Activated CD4-positive, CD25-positive, alpha-beta regulatory T cell treated with anti-CD3 and anti-CD28 coated beads, Interleukin-2, amount 50 U/mL, for 24 hours (primary cell): ENCODE results near the gene MEPCE.
"Not testable (repeated sequence)": the region's sequence is repeated elsewhere in the genome, so short reads cannot be mapped to it uniquely, and the experiment has no call there.

Experiments
- ATAC-seq, 2 donors: fragments of 150-1000 bp; cut with Tn5 transposase; one replicate each; pipeline ENCODE4 v1.10.0; 2021; ENCODE audit warnings: mild to moderate bottlenecking in 1 of 2, moderate library complexity in 1 of 2

The MEPCE gene

DNA sequence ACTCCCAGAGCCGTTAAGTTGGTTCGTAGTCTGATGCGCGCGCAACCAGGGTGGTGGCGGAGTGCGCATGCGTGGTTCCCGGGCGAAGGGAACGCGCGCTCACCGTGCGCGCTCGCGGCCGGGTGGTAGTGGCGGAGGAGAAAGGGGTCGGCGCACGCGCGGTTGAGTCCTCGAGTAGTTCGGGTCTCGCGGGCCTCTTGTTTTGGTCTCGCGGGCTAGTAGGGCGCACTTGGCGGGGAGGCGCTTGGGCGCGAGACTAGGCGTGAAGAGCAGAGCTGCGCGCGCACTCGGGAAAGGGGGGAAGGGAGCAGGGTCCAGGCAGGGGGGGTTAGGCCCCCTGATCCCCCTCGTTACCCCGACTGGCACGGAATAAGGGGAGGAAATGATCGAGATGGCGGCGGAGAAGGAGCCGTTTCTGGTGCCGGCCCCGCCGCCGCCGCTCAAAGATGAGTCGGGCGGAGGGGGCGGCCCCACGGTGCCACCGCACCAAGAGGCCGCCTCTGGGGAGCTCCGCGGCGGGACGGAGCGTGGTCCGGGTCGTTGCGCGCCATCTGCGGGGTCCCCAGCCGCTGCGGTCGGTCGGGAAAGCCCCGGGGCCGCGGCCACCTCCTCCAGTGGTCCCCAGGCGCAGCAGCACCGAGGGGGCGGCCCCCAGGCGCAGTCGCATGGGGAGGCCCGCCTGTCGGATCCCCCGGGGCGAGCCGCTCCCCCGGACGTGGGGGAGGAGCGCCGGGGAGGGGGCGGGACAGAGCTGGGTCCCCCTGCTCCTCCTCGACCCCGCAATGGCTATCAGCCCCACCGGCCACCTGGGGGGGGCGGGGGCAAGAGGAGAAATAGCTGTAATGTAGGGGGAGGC, at the start of gene MEPCE:
Gene MEPCE, plus strand, starts transcription at position 195 of the 856 bp plus-strand sequence. Its CDS starts 188 bp downstream, at position 383.
- peak; percentile 43 to 53 for ATAC-seq

DNA sequence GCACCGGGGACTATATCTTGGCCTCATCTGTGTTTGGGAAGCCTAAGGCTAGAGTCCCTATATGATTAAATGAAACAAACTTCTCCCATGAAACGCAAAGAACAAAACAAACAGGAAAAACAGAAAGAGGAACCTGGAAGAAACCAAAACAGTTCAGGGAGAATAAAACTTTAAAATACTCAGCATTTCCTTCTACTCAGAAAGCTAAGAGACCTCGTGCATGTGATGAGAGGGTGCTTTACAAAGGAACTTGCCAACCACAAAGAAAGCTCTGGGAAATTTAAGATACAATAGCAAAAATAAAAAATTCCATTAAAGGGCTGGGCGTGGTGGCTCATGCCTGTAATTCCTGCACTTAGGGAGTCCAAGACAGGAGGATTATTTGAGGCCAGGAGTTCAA, 49.4 kb upstream of the MEPCE start:
- no peak for ATAC-seq

GRCh38 chr7:100381531-100382233, 47.9 kb upstream of the MEPCE start:
- ATAC-seq = not testable (repeated sequence)

DNA sequence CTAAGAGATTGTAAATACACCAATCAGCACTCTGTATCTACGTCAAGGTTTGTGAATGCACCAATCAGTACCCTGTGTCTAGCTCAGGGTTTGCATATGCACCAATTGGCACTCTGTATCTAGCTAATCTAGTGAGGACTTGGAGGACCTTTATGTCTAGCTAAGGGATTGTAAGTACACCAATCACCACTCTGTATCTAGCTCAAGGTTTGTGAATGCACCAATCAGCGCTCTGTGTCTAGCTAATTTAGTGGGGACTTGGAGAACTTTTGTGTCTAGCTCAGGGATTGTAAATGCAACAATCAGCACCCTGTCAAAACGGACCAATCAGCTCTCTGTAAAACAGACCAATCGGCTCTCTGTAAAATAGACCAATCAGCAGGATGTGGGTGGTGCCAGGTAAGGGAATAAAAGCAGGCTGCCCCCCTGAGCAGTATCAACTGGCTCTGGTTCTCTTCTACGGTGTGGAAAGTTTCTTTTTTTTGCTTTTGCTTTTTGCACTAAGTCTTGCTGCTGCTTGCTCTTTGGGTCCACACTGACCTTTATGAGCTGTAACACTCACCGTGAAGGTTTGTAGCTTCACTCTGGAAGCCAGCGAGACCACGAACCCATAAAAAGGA, 47.3 kb upstream of the MEPCE start:
- peak in 1 of 2 donors; percentile 10 for ATAC-seq

DNA sequence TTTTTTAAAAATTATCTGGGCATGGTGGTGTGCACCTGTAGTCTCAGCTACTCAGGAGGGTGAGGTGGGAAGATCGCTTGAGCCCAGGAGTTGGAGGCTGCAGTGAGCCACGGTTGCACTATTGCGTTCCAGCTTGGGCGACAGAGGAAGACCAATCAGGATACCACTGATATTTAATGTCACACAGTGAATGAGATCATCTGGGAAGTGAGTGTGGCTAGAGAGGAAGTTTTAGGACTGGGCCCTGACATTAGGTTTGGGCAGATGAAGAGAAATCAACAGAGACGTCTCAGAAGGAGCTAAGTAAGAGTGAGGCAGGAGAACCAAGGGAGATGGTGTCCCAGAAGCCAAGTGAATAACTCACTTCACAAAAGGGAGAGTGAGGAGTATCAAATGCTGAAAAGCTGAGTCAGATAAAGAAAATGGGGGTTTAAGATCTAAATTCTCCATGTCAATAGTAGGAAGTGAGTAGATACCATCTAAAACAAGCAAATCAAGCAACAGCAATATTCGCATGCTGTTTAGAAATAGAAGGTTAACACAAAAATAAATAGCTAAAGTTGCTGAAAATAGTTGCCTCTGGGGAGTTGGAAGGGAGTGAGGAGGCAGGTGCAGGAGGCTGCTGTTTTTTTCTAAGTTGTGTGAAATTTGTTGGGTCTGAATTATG, 44.9 kb upstream of the MEPCE start:
- no peak for ATAC-seq

- no peak for ATAC-seq
Measured at GRCh38 chr7:100386940-100387339, 42.7 kb upstream of the MEPCE start.

GRCh38 chr7:100387695-100388094, 41.9 kb upstream of the MEPCE start:
- no peak for ATAC-seq

DNA sequence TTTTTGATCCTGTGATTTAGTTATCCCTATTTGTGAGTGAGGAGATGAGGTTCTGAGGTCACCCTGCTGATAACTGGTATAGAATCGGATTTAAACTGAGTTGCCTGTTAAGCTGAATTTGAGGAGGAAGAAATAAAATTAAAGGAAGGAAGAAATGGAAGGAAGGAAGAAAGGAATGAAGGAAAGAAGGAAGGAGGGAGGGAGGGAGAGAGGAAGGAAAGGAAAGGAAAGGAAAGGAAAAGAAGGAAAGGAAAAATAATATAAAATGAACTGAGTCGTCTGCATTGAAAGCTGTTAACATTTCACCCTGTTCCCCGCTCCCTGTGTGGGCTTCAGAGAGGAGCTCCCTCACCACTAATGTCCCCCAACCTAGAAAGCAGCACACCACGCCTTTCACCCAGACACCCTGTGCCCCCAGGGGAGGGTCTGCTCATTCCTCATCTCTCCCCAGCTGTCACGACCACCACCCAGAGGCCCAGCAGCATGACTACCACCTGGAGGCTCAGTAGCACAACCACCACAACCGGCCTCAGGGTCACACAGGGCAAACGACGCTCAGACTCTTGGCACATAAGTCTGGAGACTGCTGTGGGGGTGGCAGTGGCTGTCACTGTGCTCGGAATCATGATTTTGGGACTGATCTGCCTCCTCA, 40.1 kb upstream of the MEPCE start:
- no peak for ATAC-seq

DNA sequence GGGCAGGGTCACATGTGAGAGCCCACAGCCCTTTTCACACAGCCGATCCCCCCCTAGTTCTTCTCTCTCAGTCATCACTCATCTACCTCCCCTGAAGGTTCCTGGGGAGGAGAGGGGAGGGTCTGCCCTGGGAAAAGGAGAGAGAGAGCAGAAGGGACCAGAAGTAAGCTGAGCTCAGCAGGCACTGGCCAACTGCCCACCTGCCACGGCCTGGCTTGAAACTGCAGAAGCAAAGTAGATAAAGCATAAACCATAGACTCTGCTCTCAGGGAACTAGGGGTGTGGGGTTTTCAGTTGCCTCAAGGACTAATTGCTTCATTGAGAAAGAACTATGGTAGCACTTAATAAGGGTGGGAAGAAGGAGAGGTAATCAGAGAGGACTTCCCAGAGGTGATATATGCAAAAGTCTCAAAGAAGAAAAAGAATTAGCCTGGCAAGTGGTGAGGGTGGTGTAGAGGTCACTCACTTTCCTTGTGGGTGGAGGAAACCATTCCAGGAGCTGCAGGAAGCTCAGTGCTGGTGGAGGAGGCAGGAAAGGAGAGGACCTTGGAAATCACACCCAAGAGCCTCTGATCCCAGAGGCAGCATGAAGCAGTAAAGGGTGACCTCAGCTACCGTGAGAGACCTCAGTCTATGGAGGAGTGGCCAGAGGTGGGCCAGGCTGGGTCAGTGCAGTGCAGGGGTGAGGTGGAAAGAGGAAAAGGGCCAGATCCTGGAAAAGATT, 39.2 kb upstream of the MEPCE start:
- ATAC-seq = no peak

GRCh38 chr7:100393233-100393905, 36.3 kb upstream of the MEPCE start:
- ATAC-seq = no peak

GRCh38 chr7:100394077-100394476, 35.6 kb upstream of the MEPCE start:
- ATAC-seq = no peak

- ATAC-seq = peak; percentile 95 to 98
Measured at GRCh38 chr7:100396421-100396982, 33.1 kb upstream of the MEPCE start.

- ATAC-seq = no peak
Measured at GRCh38 chr7:100397315-100398081, 32.1 kb upstream of the MEPCE start.

DNA sequence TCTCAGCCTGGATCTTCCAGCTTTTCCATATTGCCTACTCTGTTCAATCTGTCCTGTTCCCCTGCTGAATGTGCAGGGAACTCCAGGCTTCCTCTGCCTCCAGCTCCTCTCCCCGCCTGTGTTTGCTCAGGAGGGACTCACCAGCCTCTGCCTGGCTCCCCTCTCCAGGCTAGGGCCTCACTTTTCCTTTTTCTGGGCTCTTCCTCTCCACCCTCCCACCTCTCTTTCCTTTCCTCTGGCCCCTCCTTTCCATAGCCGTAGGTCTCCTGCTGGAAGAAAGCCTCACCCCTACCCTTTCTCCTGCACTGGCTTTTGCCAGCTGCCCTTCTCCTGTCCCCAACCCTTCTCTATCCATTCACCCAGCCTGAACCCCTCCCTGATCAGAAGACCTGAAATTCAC, 31.4 kb upstream of the MEPCE start:
- ATAC-seq = no peak

DNA sequence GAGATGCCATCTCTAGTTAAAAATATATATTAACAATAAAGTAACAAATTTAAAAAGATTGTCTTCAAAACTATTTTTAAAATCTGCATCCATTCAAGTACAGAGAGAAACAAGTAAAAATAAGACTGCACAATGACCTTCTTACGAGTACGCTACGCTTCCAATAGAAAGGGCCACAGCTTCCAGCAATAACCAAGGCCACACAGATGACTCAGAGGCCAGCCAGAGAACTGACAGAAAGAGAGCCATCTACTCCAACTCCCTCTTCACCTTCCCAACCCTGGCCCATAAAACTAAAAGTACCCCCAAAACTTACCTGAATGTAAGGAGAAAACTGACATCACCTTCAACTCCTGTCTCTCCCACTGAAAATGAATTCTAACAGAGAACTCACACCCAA, 29.6 kb upstream of the MEPCE start:
- ATAC-seq = no peak

DNA sequence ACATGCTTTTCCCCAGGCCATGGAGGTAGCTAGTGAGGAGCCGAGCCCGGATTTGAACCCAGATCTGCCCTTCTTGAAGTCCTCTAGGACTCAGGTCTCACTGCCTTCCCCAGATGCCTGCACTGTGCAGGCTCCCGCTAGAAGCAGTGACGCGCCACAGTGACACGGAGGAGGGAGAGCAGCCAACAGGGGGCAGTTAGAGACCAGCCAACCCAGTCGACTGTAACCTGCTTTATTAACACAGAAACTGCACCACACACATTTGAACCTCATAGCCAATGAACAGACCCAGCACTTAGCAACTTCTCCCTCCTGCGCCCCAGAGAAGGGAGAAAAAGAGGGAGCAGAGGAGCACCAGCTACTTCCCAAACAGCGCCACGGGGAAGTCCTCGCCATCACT, 29.0 kb upstream of the MEPCE start:
- ATAC-seq = no peak

DNA sequence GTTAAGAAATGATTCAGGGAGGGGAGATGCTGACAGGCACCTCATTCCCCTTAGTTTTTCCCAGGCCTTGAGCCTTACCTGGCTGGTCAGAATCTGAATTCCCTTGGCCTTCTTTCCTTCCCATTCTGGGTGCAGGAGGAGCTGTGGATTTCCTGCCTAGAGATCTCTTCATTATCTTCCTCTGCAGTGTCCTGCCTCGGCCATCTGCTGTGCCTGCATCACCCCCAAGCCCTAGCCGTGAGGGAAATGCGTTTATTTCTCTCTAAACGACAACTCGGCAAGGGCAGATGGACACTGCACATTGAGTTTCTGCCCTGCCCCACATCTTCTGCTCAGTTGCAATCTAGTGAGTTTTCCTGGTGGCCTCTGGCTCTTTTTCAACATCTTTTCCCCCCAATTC, 27.8 kb upstream of the MEPCE start:
- no peak for ATAC-seq

GRCh38 chr7:100402241-100402640, 27.4 kb upstream of the MEPCE start:
- no peak for ATAC-seq

DNA sequence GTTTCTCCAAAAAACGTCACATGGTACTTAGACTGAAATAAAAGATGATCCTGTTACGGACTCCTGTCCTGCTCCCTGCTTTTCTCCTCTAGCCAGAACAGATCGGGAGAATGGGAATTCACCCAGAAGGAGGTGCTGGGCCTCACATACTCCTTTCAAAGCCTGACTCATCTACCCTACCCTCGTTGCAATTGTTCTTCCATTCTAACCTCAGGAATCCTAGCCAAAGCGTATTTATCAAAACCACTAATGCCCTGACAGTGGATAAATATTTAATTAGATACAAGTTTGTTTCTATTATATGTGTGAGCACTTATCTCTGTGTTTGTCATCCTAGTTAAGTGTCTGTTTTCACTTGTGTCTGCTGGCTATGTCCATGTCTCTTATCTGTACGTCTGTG, 22.9 kb upstream of the MEPCE start:
- ATAC-seq = no peak
